Caco-2 (cell line): Measurements from ENCODE around the gene POU2F2. TPM values are rescaled to one million over a fixed set of nuclear protein-coding genes. Genes with fewer than 3 reads are reported as not detected.

ENCODE experiments used
- BruUV-seq: library from RNA; stranded (reverse); fragments of 400-500 nt; replicated peaks from 2 replicates; lab custom pipeline; 2021; lab: Mats Ljungman, UMichigan
- CTCF ChIA-PET: fragments of 300-600 bp; sonication (Branson Sonifier 250); formaldehyde crosslinking; loops from one replicate; lab custom pipeline; 2022; ENCODE audit warnings: antibody characterized with exemption; lab: Charles Lee
- POLR2A ChIA-PET: fragments of 300-600 bp; sonication (Branson Sonifier 250); formaldehyde crosslinking; loops from one replicate; lab custom pipeline; 2022; ENCODE audit warnings: antibody characterized with exemption; lab: Charles Lee
- DNase-seq, 2 experiments: peaks; one replicate each; pipeline versions ENCODE4 v3.0.0 to v3.0.0-alpha.2; 2020 to 2022
- H3K27me3 ChIP-seq: replicated peaks from 2 replicates; pipeline ENCODE4 v1.6.0; 2011; ENCODE audit warnings: low read length; ENCODE audit not compliant: control insufficient read depth, insufficient read depth
- H3K36me3 ChIP-seq: 2 replicates; pipeline ENCODE4 v1.5.1; 2011; ENCODE audit warnings: low read length; ENCODE audit not compliant: control insufficient read depth, insufficient read depth
- H3K4me1 ChIP-seq: fragments of 250-450 bp; sonication (Bioruptor Pico); 2 replicates; pipeline ENCODE4 v1.5.1; 2020; ENCODE audit warnings: mild to moderate bottlenecking
- H3K4me3 ChIP-seq: 2 replicates; pipeline ENCODE4 v1.5.1; 2011; ENCODE audit warnings: low read depth, mild to moderate bottlenecking, control low read depth, low read length
- H3K9me3 ChIP-seq: fragments of 250-450 bp; sonication (Bioruptor Pico); 2 replicates; pipeline ENCODE4 v1.5.1; 2020; ENCODE audit warnings: mild to moderate bottlenecking, moderate library complexity
- H3K27ac Mint-ChIP-seq: one replicate; pipeline ENCODE4 v1.8.0; 2022; ENCODE audit warnings: mixed read lengths; ENCODE audit not compliant: unreplicated experiment
- H3K27me3 Mint-ChIP-seq: one replicate; pipeline ENCODE4 v1.8.0; 2022; ENCODE audit warnings: mixed read lengths; ENCODE audit not compliant: insufficient read depth, unreplicated experiment
- H3K36me3 Mint-ChIP-seq: one replicate; pipeline ENCODE4 v1.8.0; 2022; ENCODE audit warnings: mild to moderate bottlenecking, mixed read lengths; ENCODE audit not compliant: insufficient read depth, unreplicated experiment
- H3K4me1 Mint-ChIP-seq: one replicate; pipeline ENCODE4 v1.8.0; 2022; ENCODE audit warnings: low read depth, mixed read lengths; ENCODE audit not compliant: unreplicated experiment
- H3K4me3 Mint-ChIP-seq: one replicate; pipeline ENCODE4 v1.8.0; 2022; ENCODE audit warnings: mild to moderate bottlenecking, moderate library complexity, mixed read lengths; ENCODE audit not compliant: unreplicated experiment
- H3K9me3 Mint-ChIP-seq: one replicate; pipeline ENCODE4 v1.8.0; 2022; ENCODE audit warnings: mixed read lengths; ENCODE audit not compliant: unreplicated experiment
- CTCF ChIP-seq, 2 experiments: fragments of 200-600 bp in 1 of 2; IDR thresholded peaks; 1 replicate in 1 of 2; 2 replicates in 1 of 2; pipeline versions ENCODE4 v1.5.1 to v1.8.0; 2011 to 2022; ENCODE audit warnings: antibody characterized with exemption in 1 of 2, control low read depth in 1 of 2, inconsistent platforms in 1 of 2, low read depth in 1 of 2, low read length in 1 of 2, mild to moderate bottlenecking in 1 of 2, moderate library complexity in 1 of 2; ENCODE audit not compliant: insufficient read depth in 1 of 2, severe bottlenecking in 1 of 2, unreplicated experiment in 1 of 2
- intact Hi-C: fragments of 100-400 bp; cut with micrococcal nuclease; formaldehyde crosslinking; loops from one replicate; pipeline ENCODE4 v1.10.0; 2022; ENCODE audit not compliant: unreplicated experiment
- total RNA-seq: library from RNA; stranded (reverse); gene quantifications from 2 replicates; pipeline ENCODE4 v1.2.3, GENCODE V29; 2022

POU2F2 gene
- total RNA-seq, 1 experiment from 2014 or later = 1.5 TPM

- Histone ChIP-seq H3K4me1 (no peaks in the 10 kb centered on the region), H3K9me3 (no peaks in the 10 kb centered on the region), H3K4me3 (no peak overlapping the region), H3K27me3 (no peaks in the 10 kb centered on the region; the same call in 1 of the 2 replicates), H3K36me3 (no peaks in the 10 kb centered on the region)
- POLR2A ChIA-PET = no interaction called here
- H3K9me3 Mint-ChIP-seq = no peaks in the 10 kb centered on the region
- peaks cover 4% of the 10 kb centered on the region for H3K27me3 Mint-ChIP-seq
- intact Hi-C loops = no loop called here
- CTCF ChIA-PET = no interaction called here
- no peak for DNase-seq
- no peaks in the 10 kb centered on the region for H3K4me1 Mint-ChIP-seq
- no TSS peak for BruUV-seq
- no peak overlapping the region for H3K4me3 Mint-ChIP-seq
- H3K27ac Mint-ChIP-seq = no peak overlapping the region
- H3K36me3 Mint-ChIP-seq = no peaks in the 10 kb centered on the region
- no peak for TF ChIP-seq CTCF (IDR thresholded peaks at IDR 0.05; ENCODE audit: insufficient read depth in 1 of 2, low read depth in 1 of 2, low read length in 1 of 2, severe bottlenecking in 1 of 2, unreplicated experiment in 1 of 2)
These were observed 36.0 kb upstream of the POU2F2 start for GRCh38 chr19:42168206-42168605.

GRCh38 chr19:42166316-42166715 is 34.1 kb upstream of the POU2F2 start:
- Mint-ChIP-seq H3K4me3 (no peak overlapping the region), H3K36me3 (no peaks in the 10 kb centered on the region), H3K9me3 (no peaks in the 10 kb centered on the region), H3K4me1 (no peaks in the 10 kb centered on the region), H3K27me3 (peaks cover 10% of the 10 kb centered on the region), H3K27ac (no peak overlapping the region)
- H3K4me1 ChIP-seq = no peaks in the 10 kb centered on the region
- no peaks in the 10 kb centered on the region for H3K36me3 ChIP-seq
- intact Hi-C loops = no loop called here
- H3K4me3 ChIP-seq = no peak overlapping the region
- no peaks in the 10 kb centered on the region; the same call in 1 of the 2 replicates for H3K27me3 ChIP-seq
- no peak for DNase-seq
- TF ChIP-seq CTCF (IDR thresholded peaks at IDR 0.05; ENCODE audit: insufficient read depth in 1 of 2, low read depth in 1 of 2, low read length in 1 of 2, severe bottlenecking in 1 of 2, unreplicated experiment in 1 of 2) = no peak
- ChIA-PET POLR2A (no interaction called here), CTCF (no interaction called here)
- H3K9me3 ChIP-seq = no peaks in the 10 kb centered on the region
- no TSS peak for BruUV-seq

- H3K4me3 ChIP-seq = no peak overlapping the region
- no peak for TF ChIP-seq CTCF (IDR thresholded peaks at IDR 0.05; ENCODE audit: insufficient read depth in 1 of 2, low read depth in 1 of 2, low read length in 1 of 2, severe bottlenecking in 1 of 2, unreplicated experiment in 1 of 2)
- no peaks in the 10 kb centered on the region for H3K9me3 ChIP-seq
- H3K27me3 ChIP-seq = no peaks in the 10 kb centered on the region; the same call in 1 of the 2 replicates
- no peaks in the 10 kb centered on the region for H3K4me1 Mint-ChIP-seq
- ChIA-PET POLR2A (no interaction called here), CTCF (interaction anchor here (0.6 kb wide), 1 partner anchor 38 kb away, joined by 3 read pairs; no protein-coding TSS in a partner anchor)
- BruUV-seq = no TSS peak
- H3K27me3 Mint-ChIP-seq = peaks cover 17% of the 10 kb centered on the region
- no peak overlapping the region for H3K27ac Mint-ChIP-seq
- H3K4me1 ChIP-seq = no peaks in the 10 kb centered on the region
- no peak overlapping the region for H3K4me3 Mint-ChIP-seq
- no peaks in the 10 kb centered on the region for H3K9me3 Mint-ChIP-seq
- no peaks in the 10 kb centered on the region for H3K36me3 ChIP-seq
- DNase-seq = no peak
- no peaks in the 10 kb centered on the region for H3K36me3 Mint-ChIP-seq
- intact Hi-C loops = no loop called here
These were observed 32.9 kb upstream of the POU2F2 start for GRCh38 chr19:42165146-42165545.
